Measurements from ENCODE around the gene FAM167B. TPM values are rescaled to one million over a fixed set of nuclear protein-coding genes. Genes with fewer than 3 reads are reported as not detected.
A peak's percentile ranks its signal among the peaks of the same experiment; 100 is the strongest.

The FAM167B gene
- total RNA-seq, 2 donors from 2014 or later, result 2.8 to 3.3 TPM

GRCh38 chr1:32221581-32221979 lies 25.4 kb upstream of the FAM167B start:
- DNase-seq (no peak), ATAC-seq (no peak)
- intact Hi-C loops (cut with DNase I, micrococcal nuclease), result no loop called here

GRCh38 chr1:32221980-32222755 lies 24.9 kb upstream of the FAM167B start, which contains the start of the genes EIF3I and TMEM234:
Gene EIF3I (plus strand): TSS chr1:32222407. CDS start chr1:32222442, 35 bp downstream.
Gene TMEM234 (minus strand): TSS chr1:32222353. CDS start chr1:32222322, 31 bp downstream.
- DNase-seq (peak; percentile 94 to 96), ATAC-seq (peak; percentile 97)
- intact Hi-C loops (cut with DNase I, micrococcal nuclease), result no loop called here

GRCh38 chr1:32223683-32224082 lies 23.3 kb upstream of the FAM167B start:
- no peak for DNase-seq
- no peak for ATAC-seq
- intact Hi-C loops (cut with DNase I, micrococcal nuclease), result no loop called here

GRCh38 chr1:32224285-32224684 lies 22.7 kb upstream of the FAM167B start:
- ATAC-seq (no peak), DNase-seq (no peak)
- intact Hi-C loops (cut with DNase I, micrococcal nuclease), result no loop called here

GRCh38 chr1:32228771-32229170 lies 18.3 kb upstream of the FAM167B start:
- intact Hi-C loops (cut with DNase I, micrococcal nuclease), result no loop called here
- no peak for DNase-seq
- no peak for ATAC-seq

- ATAC-seq, result no peak
- intact Hi-C loops (cut with DNase I, micrococcal nuclease), result no loop called here
- DNase-seq, result no peak
Measured at GRCh38 chr1:32231843-32232432, 15.1 kb upstream of the FAM167B start.

GRCh38 chr1:32232558-32233304 lies 14.3 kb upstream of the FAM167B start:
- intact Hi-C loops (cut with DNase I, micrococcal nuclease), result no loop called here
- no peak for DNase-seq
- no peak for ATAC-seq

GRCh38 chr1:32234792-32235191 lies 12.2 kb upstream of the FAM167B start:
- ATAC-seq (no peak), DNase-seq (no peak)
- intact Hi-C loops (cut with DNase I, micrococcal nuclease), result no loop called here

GRCh38 chr1:32239337-32239736 lies 7.7 kb upstream of the FAM167B start:
- ATAC-seq (peak; percentile 23), DNase-seq (no peak)
- intact Hi-C loops (cut with DNase I, micrococcal nuclease), result no loop called here

- DNase-seq, result peak in 1 of 2 donors; percentile 29
- peak; percentile 5 for ATAC-seq
- intact Hi-C loops (cut with DNase I, micrococcal nuclease), result no loop called here
Measured at GRCh38 chr1:32239790-32240139, 7.3 kb upstream of the FAM167B start.

- intact Hi-C loops (cut with DNase I, micrococcal nuclease), result no loop called here
- peak; percentile 81 to 83 for DNase-seq
- ATAC-seq, result peak; percentile 77
Measured at GRCh38 chr1:32240140-32240951, 6.7 kb upstream of the FAM167B start.

- ATAC-seq, result peak; percentile 66
- peak; percentile 63 to 70 for DNase-seq
- intact Hi-C loops (cut with DNase I, micrococcal nuclease), result no loop called here
Measured at GRCh38 chr1:32241001-32241763, 5.8 kb upstream of the FAM167B start.

- peak in 1 of 2 donors; percentile 23 for DNase-seq
- ATAC-seq, result no peak
- intact Hi-C loops (cut with DNase I, micrococcal nuclease), result no loop called here
Measured at GRCh38 chr1:32242341-32242851, 4.6 kb upstream of the FAM167B start.

- intact Hi-C loops (cut with DNase I, micrococcal nuclease), result no loop called here
- peak in 1 of 2 donors; percentile 20 for DNase-seq
- no peak for ATAC-seq
Measured at GRCh38 chr1:32247452-32247851, 430 bp downstream of the FAM167B start.

- DNase-seq (peak; percentile 83 to 94), ATAC-seq (peak; percentile 90)
- intact Hi-C loops (cut with DNase I, micrococcal nuclease), result no loop called here
Measured at GRCh38 chr1:32247983-32248889, 1.2 kb downstream of the FAM167B start.

GRCh38 chr1:32249831-32250525 lies 3.0 kb downstream of the FAM167B start:
- intact Hi-C loops (cut with DNase I, micrococcal nuclease), result no loop called here
- peak; percentile 62 to 67 for DNase-seq
- ATAC-seq, result peak; percentile 32
